ENCODE data around the gene NEUROD4.

DNA sequence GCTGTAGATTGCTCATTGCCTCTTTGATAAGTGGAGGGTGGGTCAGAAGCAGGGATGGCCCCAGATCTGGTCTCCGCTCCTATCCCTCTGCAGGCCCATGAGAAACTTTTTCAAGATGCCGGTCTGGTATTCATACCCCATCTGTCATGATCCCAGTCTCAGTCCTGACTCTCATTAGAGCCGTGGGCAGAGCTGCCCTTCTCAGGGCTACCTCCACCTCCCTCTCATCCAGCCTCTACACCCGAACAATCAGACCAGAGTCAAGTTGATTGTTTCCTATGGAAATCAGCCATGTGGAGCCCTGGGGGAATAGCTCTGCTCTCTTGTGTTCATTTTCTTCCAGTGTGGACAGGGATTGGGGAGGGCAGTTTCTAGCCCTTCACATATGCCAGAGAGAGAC is 45.8 kb downstream of the NEUROD4 start:
- TF ChIP-seq, protein P1, sequence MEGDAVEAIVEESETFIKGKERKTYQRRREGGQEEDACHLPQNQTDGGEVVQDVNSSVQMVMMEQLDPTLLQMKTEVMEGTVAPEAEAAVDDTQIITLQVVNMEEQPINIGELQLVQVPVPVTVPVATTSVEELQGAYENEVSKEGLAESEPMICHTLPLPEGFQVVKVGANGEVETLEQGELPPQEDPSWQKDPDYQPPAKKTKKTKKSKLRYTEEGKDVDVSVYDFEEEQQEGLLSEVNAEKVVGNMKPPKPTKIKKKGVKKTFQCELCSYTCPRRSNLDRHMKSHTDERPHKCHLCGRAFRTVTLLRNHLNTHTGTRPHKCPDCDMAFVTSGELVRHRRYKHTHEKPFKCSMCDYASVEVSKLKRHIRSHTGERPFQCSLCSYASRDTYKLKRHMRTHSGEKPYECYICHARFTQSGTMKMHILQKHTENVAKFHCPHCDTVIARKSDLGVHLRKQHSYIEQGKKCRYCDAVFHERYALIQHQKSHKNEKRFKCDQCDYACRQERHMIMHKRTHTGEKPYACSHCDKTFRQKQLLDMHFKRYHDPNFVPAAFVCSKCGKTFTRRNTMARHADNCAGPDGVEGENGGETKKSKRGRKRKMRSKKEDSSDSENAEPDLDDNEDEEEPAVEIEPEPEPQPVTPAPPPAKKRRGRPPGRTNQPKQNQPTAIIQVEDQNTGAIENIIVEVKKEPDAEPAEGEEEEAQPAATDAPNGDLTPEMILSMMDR (IDR thresholded peaks at IDR 0.05; ENCODE audit: insufficient read depth, low read length, poor library complexity, severe bottlenecking) = no peak
- TF ChIP-seq EZH2phosphoT487 (conservative IDR thresholded peaks at IDR 0.05; ENCODE audit: low read length) = no peak
